Measurements from ENCODE around the gene IFT80. TPM values are rescaled to one million over a fixed set of nuclear protein-coding genes. Genes with fewer than 3 reads are reported as not detected.
"Not testable (repeated sequence)": the region's sequence is repeated elsewhere in the genome, so short reads cannot be mapped to it uniquely, and the experiment has no call there.

IFT80 gene
- total RNA-seq, 1 experiment from 2014 or later, result 19.3 TPM

GRCh38 chr3:160365869-160366522, 33.0 kb downstream of the IFT80 start:
- Mint-ChIP-seq H3K27ac (ENCODE audit: unreplicated experiment) (no peak overlapping the region), H3K4me3 (ENCODE audit: unreplicated experiment) (no peak overlapping the region), H3K4me1 (ENCODE audit: low read depth, unreplicated experiment) (no peaks in the 10 kb centered on the region), H3K27me3 (ENCODE audit: insufficient read depth, unreplicated experiment) (no peaks in the 10 kb centered on the region), H3K36me3 (ENCODE audit: insufficient read depth, unreplicated experiment) (no peaks in the 10 kb centered on the region), H3K9me3 (ENCODE audit: unreplicated experiment) (no peaks in the 10 kb centered on the region)
- Histone ChIP-seq H3K36me3 (ENCODE audit: control insufficient read depth, insufficient read depth, low read length) (no peaks in the 10 kb centered on the region), H3K27me3 (replicated peaks; ENCODE audit: control insufficient read depth, insufficient read depth, low read length) (no peaks in the 10 kb centered on the region), H3K4me1 (no peaks in the 10 kb centered on the region), H3K4me3 (ENCODE audit: low read depth, low read length) (no peak overlapping the region), H3K9me3 (no peaks in the 10 kb centered on the region)
- no peak for TF ChIP-seq CTCF (IDR thresholded peaks at IDR 0.05; ENCODE audit: insufficient read depth in 1 of 2, low read depth in 1 of 2, low read length in 1 of 2, severe bottlenecking in 1 of 2, unreplicated experiment in 1 of 2)
- ChIA-PET POLR2A (no interaction called here), CTCF (no interaction called here)
- BruUV-seq (replicated peaks), result no TSS peak
- intact Hi-C loops (cut with micrococcal nuclease; ENCODE audit: unreplicated experiment), result no loop called here
- DNase-seq, result no peak

GRCh38 chr3:160362896-160363295, 36.1 kb downstream of the IFT80 start:
- intact Hi-C loops (cut with micrococcal nuclease; ENCODE audit: unreplicated experiment); H3K27me3 Mint-ChIP-seq (ENCODE audit: insufficient read depth, unreplicated experiment); POLR2A ChIA-PET; DNase-seq; H3K36me3 ChIP-seq (ENCODE audit: control insufficient read depth, insufficient read depth, low read length); H3K4me1 ChIP-seq; H3K27ac Mint-ChIP-seq (ENCODE audit: unreplicated experiment); BruUV-seq (replicated peaks); H3K9me3 ChIP-seq; H3K36me3 Mint-ChIP-seq (ENCODE audit: insufficient read depth, unreplicated experiment); H3K9me3 Mint-ChIP-seq (ENCODE audit: unreplicated experiment); H3K4me1 Mint-ChIP-seq (ENCODE audit: low read depth, unreplicated experiment); H3K4me3 ChIP-seq (ENCODE audit: low read depth, low read length); CTCF ChIA-PET; H3K4me3 Mint-ChIP-seq (ENCODE audit: unreplicated experiment); H3K27me3 ChIP-seq (replicated peaks; ENCODE audit: control insufficient read depth, insufficient read depth, low read length): not testable (repeated sequence)

GRCh38 chr3:160355826-160356225, 43.2 kb downstream of the IFT80 start:
- H3K4me1 ChIP-seq, result no peaks in the 10 kb centered on the region
- H3K4me3 ChIP-seq (ENCODE audit: low read depth, low read length), result no peak overlapping the region
- no peaks in the 10 kb centered on the region for H3K9me3 ChIP-seq
- H3K27me3 Mint-ChIP-seq (ENCODE audit: insufficient read depth, unreplicated experiment), result no peaks in the 10 kb centered on the region
- H3K4me3 Mint-ChIP-seq (ENCODE audit: unreplicated experiment), result no peak overlapping the region
- no peak for TF ChIP-seq CTCF (IDR thresholded peaks at IDR 0.05; ENCODE audit: insufficient read depth in 1 of 2, low read depth in 1 of 2, low read length in 1 of 2, severe bottlenecking in 1 of 2, unreplicated experiment in 1 of 2)
- ChIA-PET CTCF (interaction anchor here (0.9 kb wide), 1 partner anchor 128 kb away, joined by 3 read pairs; no protein-coding TSS in a partner anchor), POLR2A (no interaction called here)
- H3K4me1 Mint-ChIP-seq (ENCODE audit: low read depth, unreplicated experiment), result no peaks in the 10 kb centered on the region
- intact Hi-C loops (cut with micrococcal nuclease; ENCODE audit: unreplicated experiment), result no loop called here
- no peaks in the 10 kb centered on the region for H3K27me3 ChIP-seq (replicated peaks; ENCODE audit: control insufficient read depth, insufficient read depth, low read length)
- no peaks in the 10 kb centered on the region for H3K36me3 Mint-ChIP-seq (ENCODE audit: insufficient read depth, unreplicated experiment)
- no peak for DNase-seq
- H3K36me3 ChIP-seq (ENCODE audit: control insufficient read depth, insufficient read depth, low read length), result no peaks in the 10 kb centered on the region
- BruUV-seq (replicated peaks), result no TSS peak
- no peak overlapping the region for H3K27ac Mint-ChIP-seq (ENCODE audit: unreplicated experiment)
- no peaks in the 10 kb centered on the region for H3K9me3 Mint-ChIP-seq (ENCODE audit: unreplicated experiment)

- intact Hi-C loops (cut with micrococcal nuclease; ENCODE audit: unreplicated experiment), result no loop called here
- BruUV-seq (replicated peaks), result no TSS peak
Observed at GRCh38 chr3:160346511-160346910, 52.5 kb downstream of the IFT80 start.

More at GRCh38 chr3:160346511-160346910, 52.5 kb downstream of the IFT80 start:
- Histone ChIP-seq H3K9me3 (no peaks in the 10 kb centered on the region), H3K4me3 (ENCODE audit: low read depth, low read length) (no peak overlapping the region), H3K27me3 (replicated peaks; ENCODE audit: control insufficient read depth, insufficient read depth, low read length) (no peaks in the 10 kb centered on the region), H3K4me1 (no peaks in the 10 kb centered on the region), H3K36me3 (ENCODE audit: control insufficient read depth, insufficient read depth, low read length) (no peaks in the 10 kb centered on the region)
- Mint-ChIP-seq H3K27me3 (ENCODE audit: insufficient read depth, unreplicated experiment) (no peaks in the 10 kb centered on the region), H3K9me3 (ENCODE audit: unreplicated experiment) (no peaks in the 10 kb centered on the region), H3K4me1 (ENCODE audit: low read depth, unreplicated experiment) (no peaks in the 10 kb centered on the region), H3K4me3 (ENCODE audit: unreplicated experiment) (no peak overlapping the region), H3K27ac (ENCODE audit: unreplicated experiment) (no peak overlapping the region), H3K36me3 (ENCODE audit: insufficient read depth, unreplicated experiment) (no peaks in the 10 kb centered on the region)
- no peak for DNase-seq
- ChIA-PET CTCF (no interaction called here), POLR2A (no interaction called here)
- TF ChIP-seq CTCF (IDR thresholded peaks at IDR 0.05; ENCODE audit: insufficient read depth in 1 of 2, low read depth in 1 of 2, low read length in 1 of 2, severe bottlenecking in 1 of 2, unreplicated experiment in 1 of 2), result no peak

Data from Caco-2 (cell line).